Muscle layer of colon (tissue), 2 donors: Measurements from ENCODE around the gene DIS3L.
"Not testable (repeated sequence)": the region's sequence is repeated elsewhere in the genome, so short reads cannot be mapped to it uniquely, and the experiment has no call there.

Experiments
- H3K27ac ChIP-seq: one replicate; pipeline ENCODE4 v1.7.0; 2013; ENCODE audit warnings: low read depth, mild to moderate bottlenecking, low read length, moderate library complexity
- H3K27me3 ChIP-seq, 2 donors: one replicate each; pipeline ENCODE4 v1.7.0; 2013; ENCODE audit warnings: low read length in 2 of 2, mild to moderate bottlenecking in 2 of 2; ENCODE audit not compliant: insufficient read depth in 2 of 2, control insufficient read depth in 1 of 2
- H3K36me3 ChIP-seq: one replicate; pipeline ENCODE4 v1.7.0; 2013; ENCODE audit warnings: mild to moderate bottlenecking, low read length; ENCODE audit not compliant: insufficient read depth
- H3K4me1 ChIP-seq: one replicate; pipeline ENCODE4 v1.7.0; 2013; ENCODE audit warnings: mild to moderate bottlenecking, low read length; ENCODE audit not compliant: insufficient read depth
- H3K4me3 ChIP-seq, 2 donors: one replicate each; pipeline ENCODE4 v1.7.0; 2013; ENCODE audit warnings: low read length in 2 of 2, low read depth in 1 of 2, mild to moderate bottlenecking in 1 of 2, moderate library complexity in 1 of 2
- H3K9ac ChIP-seq: one replicate; pipeline ENCODE4 v1.7.0; 2013; ENCODE audit warnings: low read length
- H3K9me3 ChIP-seq: one replicate; pipeline ENCODE4 v1.7.0; 2013; ENCODE audit warnings: mild to moderate bottlenecking, low read length
- donor health status: abdominal sarcoma.
- donor health status: Adenocarcinoma of cecum.

The DIS3L gene

GRCh38 chr15:66293419-66294156 lies at the start of gene DIS3L:
TSS of gene DIS3L (plus strand) at chr15:66293568. CDS start at chr15:66293597, 29 bp downstream.
- Histone ChIP-seq H3K9ac (peak within 1 kb of the TSS; percentile 85), H3K27me3 (no peaks in the 10 kb centered on the region), H3K4me3 (peak within 1 kb of the TSS; percentile 76 to 85), H3K4me1 (peaks cover 23% of the 10 kb centered on the region), H3K27ac (peak within 1 kb of the TSS; percentile 94), H3K36me3 (peaks cover under 1% of the 10 kb centered on the region), H3K9me3 (no peaks in the 10 kb centered on the region)

- H3K9me3 ChIP-seq, H3K4me3 ChIP-seq, H3K36me3 ChIP-seq, H3K27ac ChIP-seq, H3K9ac ChIP-seq, H3K4me1 ChIP-seq: not testable (repeated sequence)
- peaks cover 4 to 19% of the 10 kb centered on the region in 2 donors for H3K27me3 ChIP-seq
Measured at GRCh38 chr15:66245832-66246231, 47.5 kb upstream of the DIS3L start.

GRCh38 chr15:66246937-66247336 lies 46.4 kb upstream of the DIS3L start:
- H3K9me3 ChIP-seq, result no peaks in the 10 kb centered on the region
- H3K27ac ChIP-seq, result no peak overlapping the region
- peaks cover 14 to 30% of the 10 kb centered on the region in 2 donors for H3K27me3 ChIP-seq
- H3K4me3 ChIP-seq, result no peak overlapping the region
- no peaks in the 10 kb centered on the region for H3K36me3 ChIP-seq
- H3K9ac ChIP-seq, result no peak overlapping the region
- no peaks in the 10 kb centered on the region for H3K4me1 ChIP-seq

GRCh38 chr15:66249605-66250174 lies 43.7 kb upstream of the DIS3L start:
- H3K4me1 ChIP-seq, result peaks cover 8% of the 10 kb centered on the region
- peaks cover 30 to 53% of the 10 kb centered on the region in 2 donors for H3K27me3 ChIP-seq
- H3K27ac ChIP-seq, result no peak overlapping the region
- H3K9ac ChIP-seq, result no peak overlapping the region
- H3K9me3 ChIP-seq, result no peaks in the 10 kb centered on the region
- H3K36me3 ChIP-seq, result no peaks in the 10 kb centered on the region
- H3K4me3 ChIP-seq, result no peak overlapping the region

- H3K27me3 ChIP-seq, result peaks cover 45 to 61% of the 10 kb centered on the region in 2 donors
- no peaks in the 10 kb centered on the region for H3K36me3 ChIP-seq
- no peak overlapping the region for H3K4me3 ChIP-seq
- no peaks in the 10 kb centered on the region for H3K9me3 ChIP-seq
- H3K4me1 ChIP-seq, result peaks cover 8% of the 10 kb centered on the region
- no peak overlapping the region for H3K27ac ChIP-seq
- H3K9ac ChIP-seq, result no peak overlapping the region
Measured at GRCh38 chr15:66251065-66251789, 42.1 kb upstream of the DIS3L start.

GRCh38 chr15:66251790-66252684 lies 41.3 kb upstream of the DIS3L start:
- H3K27me3 ChIP-seq, result peaks cover 52 to 69% of the 10 kb centered on the region in 2 donors
- peak overlapping the region; percentile 65 to 83 for H3K4me3 ChIP-seq
- H3K9ac ChIP-seq, result no peak overlapping the region
- no peak overlapping the region for H3K27ac ChIP-seq
- H3K9me3 ChIP-seq, result no peaks in the 10 kb centered on the region
- peaks cover 8% of the 10 kb centered on the region for H3K4me1 ChIP-seq
- no peaks in the 10 kb centered on the region for H3K36me3 ChIP-seq

- peaks cover 59 to 70% of the 10 kb centered on the region in 2 donors for H3K27me3 ChIP-seq
- peaks cover 8% of the 10 kb centered on the region for H3K4me1 ChIP-seq
- H3K9ac ChIP-seq, result no peak overlapping the region
Measured at GRCh38 chr15:66252685-66253417, 40.5 kb upstream of the DIS3L start.

GRCh38 chr15:66253418-66254088 lies 39.8 kb upstream of the DIS3L start, which contains the start of gene MEGF11:
TSS of gene MEGF11 (minus strand) at chr15:66253750. CDS start at chr15:66128403, 125,347 bp downstream.
- H3K27me3 ChIP-seq, result peaks cover 65 to 70% of the 10 kb centered on the region in 2 donors
- no peak within 1 kb of the TSS for H3K27ac ChIP-seq
- H3K9me3 ChIP-seq, result no peaks in the 10 kb centered on the region
- peaks cover 8% of the 10 kb centered on the region for H3K4me1 ChIP-seq
- H3K4me3 ChIP-seq, result peak within 1 kb of the TSS; percentile 65 to 83
- no peaks in the 10 kb centered on the region for H3K36me3 ChIP-seq
- no peak within 1 kb of the TSS for H3K9ac ChIP-seq

More at GRCh38 chr15:66252685-66253417, 40.5 kb upstream of the DIS3L start:
- no peaks in the 10 kb centered on the region for H3K36me3 ChIP-seq
- H3K9me3 ChIP-seq, result no peaks in the 10 kb centered on the region
- H3K27ac ChIP-seq, result no peak overlapping the region
- peak overlapping the region; percentile 65 to 83 for H3K4me3 ChIP-seq

GRCh38 chr15:66254089-66254950 lies 39.0 kb upstream of the DIS3L start:
- H3K27me3 ChIP-seq, result peaks cover 65 to 70% of the 10 kb centered on the region in 2 donors

More at GRCh38 chr15:66254089-66254950, 39.0 kb upstream of the DIS3L start:
- H3K36me3 ChIP-seq, result no peaks in the 10 kb centered on the region
- H3K4me3 ChIP-seq, result peak overlapping the region; percentile 65 to 83
- H3K4me1 ChIP-seq, result peaks cover 8% of the 10 kb centered on the region
- H3K9me3 ChIP-seq, result no peaks in the 10 kb centered on the region
- no peak overlapping the region for H3K9ac ChIP-seq
- no peak overlapping the region for H3K27ac ChIP-seq
